Right lobe of liver (tissue), 6 donors: ENCODE results near the gene FOXN4. TPM values are rescaled to one million over a fixed set of nuclear protein-coding genes. Genes with fewer than 3 reads are reported as not detected.

Experiments
- ATAC-seq, 4 donors: fragments of 200-7000 bp; cut with Tn5 transposase; one replicate each; pipeline ENCODE4 v1.9.1; 2020; ENCODE audit warnings: mild to moderate bottlenecking in 4 of 4, moderate library complexity in 4 of 4
- DNase-seq, 3 donors: peaks; one replicate each; pipeline ENCODE4 v3.0.0-alpha.2; 2020
- H3K27ac ChIP-seq, 3 donors: fragments of 200-600 bp; one replicate each; pipeline ENCODE4 v1.8.0; 2022
- H3K27me3 ChIP-seq, 2 donors: fragments of 200-600 bp; one replicate each; pipeline ENCODE4 v1.8.0; 2022
- H3K36me3 ChIP-seq, 4 donors: fragments of 200-600 bp; sonication (generic) in 1 of 4; one replicate each; pipeline versions ENCODE4 v1.5.1 to v1.8.0; 2017 to 2022; ENCODE audit warnings: control low read depth in 1 of 4
- H3K4me1 ChIP-seq, 4 donors: fragments of 200-600 bp; sonication (generic) in 1 of 4; one replicate each; pipeline versions ENCODE4 v1.5.1 to v1.8.0; 2017 to 2022; ENCODE audit warnings: control low read depth in 1 of 4
- H3K4me3 ChIP-seq, 3 donors: fragments of 200-600 bp; one replicate each; pipeline ENCODE4 v1.8.0; 2022
- H3K9me3 ChIP-seq, 4 donors: fragments of 200-600 bp; sonication (generic) in 1 of 4; one replicate each; pipeline versions ENCODE4 v1.5.1 to v1.8.0; 2017 to 2022; ENCODE audit warnings: control low read depth in 1 of 4
- CTCF ChIP-seq, 4 donors: fragments of 200-600 bp in 3 of 4; fragments of 450-650 bp in 1 of 4; IDR thresholded peaks; one replicate each; pipeline versions ENCODE4 v1.5.1 to v1.8.0; 2016 to 2022; ENCODE audit warnings: antibody characterized with exemption in 4 of 4, mild to moderate bottlenecking in 2 of 4
- POLR2A ChIP-seq: fragments of 450-650 bp; IDR thresholded peaks from one replicate; pipeline ENCODE4 v1.6.1; 2017; ENCODE audit warnings: antibody characterized with exemption, mild to moderate bottlenecking
- WGBS: methylation state at CpG from one replicate; pipeline ENCODE4 v1.1.6; 2018; ENCODE audit warnings: low coverage, low lambda C conversion rate; ENCODE audit not compliant: insufficient coverage; ENCODE audit errors: missing lambda C conversion rate; 5-methylcytosine and 5-hydroxymethylcytosine counted together
- intact Hi-C, 2 donors: fragments of 100-400 bp; cut with DNase I; formaldehyde crosslinking; loops; one replicate each; pipeline versions ENCODE4 v1.11.2 to v1.14.1; 2022
- total RNA-seq, 6 experiments: library from RNA; depleted of rRNA in 2 of 6; stranded (reverse); fragments of >200 nt in 2 of 6; fragmentation: NEBNext Ultra II Directional in 3 of 6; extraction: Animal tissue kit (Norgen Biotek cat#: 25700) in 3 of 6; gene quantifications; one replicate each; pipeline versions ENCODE4 v1.1.0 to v1.2.4, GENCODE V29; 2016 to 2023
- donor health status: DM: no; HTN: yes; CAD: no.
- donor health status: DM: no; HTN: no; CAD: no.
- donor health status: DM: no; HTN: no; CAD: no.
- donor health status: DM: no; HTN: yes; CAD: no.
- donor health status: DM: no; HTN: yes; CAD: no.

FOXN4 gene
- total RNA-seq, 6 experiments from 2014 or later, result 0.06 to 0.86 (median 0.15) TPM; not detected in 2

GRCh38 chr12:109261939-109262338 lies 47.1 kb downstream of the FOXN4 start:
- Histone ChIP-seq H3K27ac (no peak overlapping the region), H3K27me3 (no peaks in the 10 kb centered on the region), H3K4me1 (no peaks in the 10 kb centered on the region), H3K9me3 (no peaks in the 10 kb centered on the region), H3K4me3 (no peak overlapping the region), H3K36me3 (peaks cover 0 to 96% (median 49%) of the 10 kb centered on the region in 4 donors)
- ATAC-seq (no peak), DNase-seq (no peak)
- 90% methylated on average over 2 of the region's 2 CpGs for WGBS
- intact Hi-C loops, result no loop called here
- TF ChIP-seq CTCF (IDR thresholded peaks at IDR 0.05) (no peak), POLR2A (no peak)

- intact Hi-C loops, result no loop called here
- no peak for ATAC-seq
- TF ChIP-seq CTCF (IDR thresholded peaks at IDR 0.05) (no peak), POLR2A (no peak)
These were observed 48.0 kb downstream of the FOXN4 start for GRCh38 chr12:109261087-109261486.

GRCh38 chr12:109259545-109259895 lies 49.6 kb downstream of the FOXN4 start:
- Histone ChIP-seq H3K4me1 (no peaks in the 10 kb centered on the region), H3K27ac (no peak overlapping the region), H3K4me3 (no peak overlapping the region), H3K27me3 (no peaks in the 10 kb centered on the region), H3K9me3 (no peaks in the 10 kb centered on the region), H3K36me3 (peaks cover 0 to 96% (median 48%) of the 10 kb centered on the region in 4 donors)
- ATAC-seq (peak; percentile 21 to 68 (median 46)), DNase-seq (no peak)
- no peak for TF ChIP-seq CTCF (IDR thresholded peaks at IDR 0.05)
- intact Hi-C loops, result loop anchor here in 1 of 2 donors (5.0 kb wide), 1 partner anchor 128 kb away; no protein-coding TSS in a partner anchor
- 8% methylated on average over 1 of the region's 1 CpG for whole genome bisulfite sequencing

More at GRCh38 chr12:109261087-109261486, 48.0 kb downstream of the FOXN4 start:
- Histone ChIP-seq H3K9me3 (no peaks in the 10 kb centered on the region), H3K4me3 (no peak overlapping the region), H3K36me3 (peaks cover 0 to 96% (median 51%) of the 10 kb centered on the region in 4 donors), H3K4me1 (no peaks in the 10 kb centered on the region), H3K27me3 (no peaks in the 10 kb centered on the region), H3K27ac (no peak overlapping the region)
- DNase-seq, result no peak
- WGBS, result 63% methylated on average over 1 of the region's 1 CpG

GRCh38 chr12:109258607-109259544 lies 50.2 kb downstream of the FOXN4 start:
- Histone ChIP-seq H3K27ac (no peak overlapping the region), H3K9me3 (no peaks in the 10 kb centered on the region), H3K4me1 (no peaks in the 10 kb centered on the region), H3K36me3 (peaks cover 0 to 96% (median 51%) of the 10 kb centered on the region in 4 donors), H3K4me3 (no peak overlapping the region), H3K27me3 (no peaks in the 10 kb centered on the region)
- DNase-seq, result no peak
- intact Hi-C loops, result loop anchor here in 1 of 2 donors (5.0 kb wide), 1 partner anchor 128 kb away; no protein-coding TSS in a partner anchor
- TF ChIP-seq POLR2A, result no peak
- TF ChIP-seq CTCF (IDR thresholded peaks at IDR 0.05), result no peak
- 80% methylated on average over 1 of the region's 16 CpGs for WGBS
- ATAC-seq, result peak in 3 of 4 donors; percentile 9 to 22 (median 14)
